GM12874 (cell line): Measurements from ENCODE around the gene ZFYVE1.

Experiments used
- TF ChIP-seq, protein P1 (sequence below): IDR thresholded peaks from 2 replicates; pipeline ENCODE4 v1.5.1; 2011; ENCODE audit warnings: low read depth, mild to moderate bottlenecking, control low read depth, low read length, moderate library complexity; ENCODE audit not compliant: insufficient read depth

The ZFYVE1 gene

GRCh38 chr14:73014105-73014504 is 12.8 kb downstream of the ZFYVE1 start:
- TF ChIP-seq, protein P1, sequence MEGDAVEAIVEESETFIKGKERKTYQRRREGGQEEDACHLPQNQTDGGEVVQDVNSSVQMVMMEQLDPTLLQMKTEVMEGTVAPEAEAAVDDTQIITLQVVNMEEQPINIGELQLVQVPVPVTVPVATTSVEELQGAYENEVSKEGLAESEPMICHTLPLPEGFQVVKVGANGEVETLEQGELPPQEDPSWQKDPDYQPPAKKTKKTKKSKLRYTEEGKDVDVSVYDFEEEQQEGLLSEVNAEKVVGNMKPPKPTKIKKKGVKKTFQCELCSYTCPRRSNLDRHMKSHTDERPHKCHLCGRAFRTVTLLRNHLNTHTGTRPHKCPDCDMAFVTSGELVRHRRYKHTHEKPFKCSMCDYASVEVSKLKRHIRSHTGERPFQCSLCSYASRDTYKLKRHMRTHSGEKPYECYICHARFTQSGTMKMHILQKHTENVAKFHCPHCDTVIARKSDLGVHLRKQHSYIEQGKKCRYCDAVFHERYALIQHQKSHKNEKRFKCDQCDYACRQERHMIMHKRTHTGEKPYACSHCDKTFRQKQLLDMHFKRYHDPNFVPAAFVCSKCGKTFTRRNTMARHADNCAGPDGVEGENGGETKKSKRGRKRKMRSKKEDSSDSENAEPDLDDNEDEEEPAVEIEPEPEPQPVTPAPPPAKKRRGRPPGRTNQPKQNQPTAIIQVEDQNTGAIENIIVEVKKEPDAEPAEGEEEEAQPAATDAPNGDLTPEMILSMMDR, result no peak

GRCh38 chr14:73008501-73008900 is 18.4 kb downstream of the ZFYVE1 start:
- TF ChIP-seq, protein P1, result no peak

DNA sequence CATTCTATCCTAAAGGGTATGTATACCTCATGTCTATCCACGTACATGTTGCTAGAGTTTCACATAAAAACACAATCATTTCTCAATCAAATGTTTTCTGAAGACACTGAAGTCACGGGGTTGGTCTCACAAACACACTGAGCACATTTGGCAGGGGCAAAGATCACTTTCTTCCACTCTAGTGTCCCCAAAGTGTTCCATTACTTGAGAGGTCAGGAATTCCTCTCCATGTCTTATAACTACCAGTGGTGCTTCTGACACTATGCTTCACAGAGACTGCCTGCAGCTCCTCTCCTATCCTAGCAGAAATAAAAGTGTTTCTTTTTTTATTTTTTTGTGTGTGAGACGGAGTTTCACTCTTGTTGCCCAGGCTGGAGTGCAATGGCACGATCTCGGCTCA is 19.1 kb downstream of the ZFYVE1 start:
- TF ChIP-seq, protein P1, result no peak

- TF ChIP-seq, protein P1, result no peak
These were observed 23.2 kb downstream of the ZFYVE1 start for GRCh38 chr14:73003681-73004080.

- TF ChIP-seq, protein P1, result no peak
These were observed 26.8 kb downstream of the ZFYVE1 start for GRCh38 chr14:73000073-73000472.

- TF ChIP-seq, protein P1, result no peak
These were observed 27.6 kb downstream of the ZFYVE1 start for GRCh38 chr14:72999316-72999715.

GRCh38 chr14:72998252-72998903 is 28.5 kb downstream of the ZFYVE1 start:
- TF ChIP-seq, protein P1, result no peak

- TF ChIP-seq, protein P1, result no peak
These were observed 30.0 kb downstream of the ZFYVE1 start for GRCh38 chr14:72996916-72997315.
